Measurements from ENCODE around the gene CHST7. TPM values are rescaled to one million over a fixed set of nuclear protein-coding genes. Genes with fewer than 3 reads are reported as not detected.

CHST7 gene
- total RNA-seq, 1 experiment from 2014 or later = 3.6 TPM

DNA sequence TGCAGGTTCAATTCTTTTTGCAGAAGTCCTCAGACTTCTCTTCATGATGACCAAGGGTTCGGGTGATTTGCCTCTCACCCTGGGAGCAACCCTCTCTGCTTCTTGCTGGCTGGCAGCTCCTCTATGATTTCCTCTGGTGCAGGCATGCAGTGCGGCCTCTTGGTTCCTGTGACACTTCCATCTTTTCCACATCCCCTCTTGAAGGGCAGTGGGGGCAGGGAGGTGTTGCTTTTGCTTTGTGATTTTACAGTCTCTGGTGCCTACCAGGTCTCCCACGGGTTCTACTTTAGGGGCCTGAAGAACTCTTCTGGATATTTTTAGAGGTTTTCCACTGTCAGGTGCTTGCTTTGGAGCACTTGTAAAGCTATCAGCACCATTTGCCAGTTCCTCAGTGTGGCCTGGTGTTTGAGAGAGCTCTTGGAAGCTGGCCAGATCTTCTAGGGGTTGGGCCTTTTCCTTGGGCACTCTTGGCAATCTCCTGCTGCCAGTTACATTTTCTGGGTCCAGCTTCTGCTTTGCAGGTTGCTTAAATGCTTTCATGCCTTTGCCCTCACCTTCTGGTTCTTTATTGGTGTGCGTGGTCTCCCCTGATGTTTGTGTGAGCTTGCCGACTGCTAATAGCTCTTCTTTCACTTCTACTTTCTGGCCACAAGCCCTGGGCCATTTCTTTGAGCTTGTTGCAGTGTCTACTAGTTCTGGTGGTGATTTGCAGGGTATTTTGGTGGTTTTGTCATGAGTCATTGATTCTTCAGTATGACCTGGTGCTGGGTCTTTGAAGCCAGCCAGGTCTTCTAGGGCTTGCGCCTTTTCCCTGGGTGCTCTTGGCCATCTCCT lies 11.5 kb upstream of the CHST7 start:
- Histone ChIP-seq H3K4me1 (no peaks in the 10 kb centered on the region), H3K9me3 (replicated peaks) (no peaks in the 10 kb centered on the region), H3K27ac (no peak overlapping the region), H3K27me3 (no peaks in the 10 kb centered on the region), H3K36me3 (no peaks in the 10 kb centered on the region), H3K4me3 (no peak overlapping the region)
- DNase-seq = no peak

GRCh38 chrX:46567388-46567787 lies 6.2 kb upstream of the CHST7 start:
- no peaks in the 10 kb centered on the region for H3K27me3 ChIP-seq
- no peak overlapping the region for H3K4me3 ChIP-seq
- H3K36me3 ChIP-seq = no peaks in the 10 kb centered on the region
- DNase-seq = no peak
- H3K4me1 ChIP-seq = no peaks in the 10 kb centered on the region
- no peak overlapping the region for H3K27ac ChIP-seq
- H3K9me3 ChIP-seq (replicated peaks) = no peaks in the 10 kb centered on the region

- Histone ChIP-seq H3K27ac (no peak overlapping the region), H3K36me3 (no peaks in the 10 kb centered on the region), H3K27me3 (no peaks in the 10 kb centered on the region), H3K9me3 (replicated peaks) (no peaks in the 10 kb centered on the region), H3K4me1 (no peaks in the 10 kb centered on the region), H3K4me3 (no peak overlapping the region)
- no peak for DNase-seq
Observed at GRCh38 chrX:46569621-46570020, 3.9 kb upstream of the CHST7 start.

DNA sequence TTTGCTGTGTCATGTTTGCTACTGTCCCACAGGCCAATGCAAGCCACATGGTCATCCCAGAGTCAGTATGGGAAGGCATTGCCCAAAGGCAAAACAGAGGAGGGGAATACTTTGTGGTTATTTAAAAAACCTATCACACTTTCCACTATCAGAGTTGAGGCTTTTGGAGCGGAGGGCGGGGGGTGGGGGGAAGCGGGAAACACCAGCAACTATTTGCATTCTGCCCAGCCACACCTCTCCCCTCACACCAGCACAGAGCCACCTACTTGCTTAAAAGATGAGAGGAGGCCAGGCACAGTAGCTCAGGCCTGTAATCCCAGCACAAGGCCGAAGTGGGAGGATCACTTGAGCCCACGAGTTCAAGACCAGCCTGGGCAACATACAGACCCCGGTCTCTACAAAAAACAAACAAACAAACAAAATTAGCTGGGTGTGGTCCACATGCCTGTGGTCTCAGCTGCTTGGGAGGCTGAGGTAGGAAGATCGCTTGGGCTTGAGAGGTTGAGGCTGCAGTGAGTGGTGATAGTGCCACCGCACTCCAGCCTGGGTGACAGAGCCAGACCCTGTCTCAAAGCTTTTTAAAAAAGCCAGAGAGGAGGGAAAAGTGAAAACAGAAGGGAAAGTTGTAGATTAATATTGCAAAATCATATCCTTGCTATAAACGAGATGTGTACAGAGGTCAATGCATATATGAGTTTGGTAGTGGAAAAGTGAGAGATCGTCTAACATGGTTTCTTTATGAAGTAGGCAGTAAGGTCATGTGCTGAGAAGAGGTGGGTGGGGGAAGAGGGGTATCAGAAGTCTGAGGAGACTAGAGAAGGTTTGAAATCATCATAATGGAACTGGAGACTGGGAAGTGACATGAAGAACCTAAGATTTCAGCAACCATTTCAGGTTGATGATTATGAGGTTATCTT lies 1.9 kb upstream of the CHST7 start:
- no peaks in the 10 kb centered on the region for H3K36me3 ChIP-seq
- H3K4me1 ChIP-seq = no peaks in the 10 kb centered on the region
- no peak overlapping the region for H3K4me3 ChIP-seq
- no peaks in the 10 kb centered on the region for H3K27me3 ChIP-seq
- no peak for DNase-seq
- H3K27ac ChIP-seq = no peak overlapping the region
- no peaks in the 10 kb centered on the region for H3K9me3 ChIP-seq (replicated peaks)

- H3K4me1 ChIP-seq = no peaks in the 10 kb centered on the region
- no peak for DNase-seq
- no peaks in the 10 kb centered on the region for H3K36me3 ChIP-seq
- H3K9me3 ChIP-seq (replicated peaks) = no peaks in the 10 kb centered on the region
- H3K27me3 ChIP-seq = no peaks in the 10 kb centered on the region
- H3K27ac ChIP-seq = no peak overlapping the region
- H3K4me3 ChIP-seq = no peak overlapping the region
Observed at GRCh38 chrX:46572340-46572936, 1.1 kb upstream of the CHST7 start.

GRCh38 chrX:46573892-46574773 lies 568 bp downstream of the CHST7 start:
- H3K9me3 ChIP-seq (replicated peaks) = no peaks in the 10 kb centered on the region
- peak overlapping the region; percentile 38; the same call in 1 of the 2 replicates for H3K27ac ChIP-seq
- H3K4me1 ChIP-seq = no peaks in the 10 kb centered on the region
- H3K4me3 ChIP-seq = peak overlapping the region; percentile 71
- no peaks in the 10 kb centered on the region for H3K27me3 ChIP-seq
- peak in 1 of 2 experiments; percentile 43 for DNase-seq
- H3K36me3 ChIP-seq = no peaks in the 10 kb centered on the region

DNA sequence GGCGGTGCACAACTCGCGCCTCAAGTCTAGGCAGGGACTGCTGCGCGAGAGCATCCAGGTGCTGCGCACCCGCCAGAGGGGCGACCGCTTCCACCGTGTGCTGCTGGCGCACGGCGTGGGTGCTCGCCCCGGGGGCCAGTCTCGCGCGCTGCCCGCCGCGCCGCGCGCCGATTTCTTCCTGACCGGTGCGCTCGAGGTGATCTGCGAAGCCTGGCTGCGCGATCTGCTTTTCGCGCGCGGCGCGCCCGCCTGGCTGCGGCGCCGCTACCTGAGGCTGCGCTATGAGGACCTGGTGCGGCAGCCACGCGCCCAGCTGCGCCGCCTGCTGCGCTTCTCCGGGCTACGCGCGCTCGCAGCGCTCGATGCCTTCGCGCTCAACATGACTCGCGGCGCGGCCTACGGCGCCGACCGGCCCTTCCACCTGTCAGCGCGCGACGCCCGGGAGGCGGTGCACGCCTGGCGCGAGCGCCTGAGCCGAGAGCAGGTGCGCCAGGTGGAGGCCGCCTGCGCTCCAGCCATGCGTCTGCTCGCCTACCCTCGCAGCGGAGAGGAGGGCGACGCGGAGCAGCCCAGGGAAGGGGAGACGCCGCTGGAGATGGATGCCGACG lies 1.3 kb downstream of the CHST7 start:
- no peaks in the 10 kb centered on the region for H3K9me3 ChIP-seq (replicated peaks)
- no peaks in the 10 kb centered on the region for H3K4me1 ChIP-seq
- no peak overlapping the region for H3K4me3 ChIP-seq
- no peaks in the 10 kb centered on the region for H3K27me3 ChIP-seq
- H3K27ac ChIP-seq = no peak overlapping the region
- DNase-seq = no peak
- no peaks in the 10 kb centered on the region for H3K36me3 ChIP-seq

GRCh38 chrX:46575586-46575985 lies 2.0 kb downstream of the CHST7 start:
- Histone ChIP-seq H3K4me1 (no peaks in the 10 kb centered on the region), H3K36me3 (no peaks in the 10 kb centered on the region), H3K27me3 (no peaks in the 10 kb centered on the region), H3K4me3 (peak overlapping the region; percentile 24; the same call in 1 of the 2 replicates), H3K9me3 (replicated peaks) (no peaks in the 10 kb centered on the region), H3K27ac (no peak overlapping the region)
- no peak for DNase-seq

DNA sequence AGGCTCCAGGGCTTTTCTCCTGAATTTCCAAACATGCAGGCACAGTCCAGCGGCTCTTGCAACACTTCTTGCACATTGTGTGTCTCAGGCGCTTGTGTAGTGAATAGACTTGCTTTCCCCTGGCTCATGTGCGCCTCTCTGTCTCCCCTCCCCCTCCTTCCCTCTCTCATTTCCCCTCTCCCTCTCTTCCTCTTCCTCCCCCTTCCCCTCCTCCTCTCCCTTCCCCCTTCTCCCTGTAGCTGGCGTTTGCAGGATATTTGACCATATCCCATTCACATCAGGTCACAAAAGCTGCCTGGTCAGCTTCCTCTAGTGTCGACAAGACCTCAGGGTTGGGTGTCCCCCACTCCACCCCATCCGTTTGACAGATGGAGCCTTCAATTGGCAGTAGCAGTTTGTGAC lies 2.4 kb downstream of the CHST7 start:
- Histone ChIP-seq H3K27me3 (no peaks in the 10 kb centered on the region), H3K27ac (no peak overlapping the region), H3K4me3 (peak overlapping the region; percentile 24; the same call in 1 of the 2 replicates), H3K9me3 (replicated peaks) (no peaks in the 10 kb centered on the region), H3K4me1 (no peaks in the 10 kb centered on the region), H3K36me3 (no peaks in the 10 kb centered on the region)
- DNase-seq = no peak

- no peaks in the 10 kb centered on the region for H3K9me3 ChIP-seq (replicated peaks)
- no peak for DNase-seq
- no peak overlapping the region for H3K27ac ChIP-seq
- 0 out of 2 replicates have a peak overlapping the region, but pooled peaks have one; percentile 24 for H3K4me3 ChIP-seq
- no peaks in the 10 kb centered on the region for H3K36me3 ChIP-seq
- no peaks in the 10 kb centered on the region for H3K4me1 ChIP-seq
- no peaks in the 10 kb centered on the region for H3K27me3 ChIP-seq
Observed at GRCh38 chrX:46576458-46576857, 2.9 kb downstream of the CHST7 start.

- H3K27me3 ChIP-seq = no peaks in the 10 kb centered on the region
Observed at GRCh38 chrX:46577221-46578005, 3.8 kb downstream of the CHST7 start.

DNA sequence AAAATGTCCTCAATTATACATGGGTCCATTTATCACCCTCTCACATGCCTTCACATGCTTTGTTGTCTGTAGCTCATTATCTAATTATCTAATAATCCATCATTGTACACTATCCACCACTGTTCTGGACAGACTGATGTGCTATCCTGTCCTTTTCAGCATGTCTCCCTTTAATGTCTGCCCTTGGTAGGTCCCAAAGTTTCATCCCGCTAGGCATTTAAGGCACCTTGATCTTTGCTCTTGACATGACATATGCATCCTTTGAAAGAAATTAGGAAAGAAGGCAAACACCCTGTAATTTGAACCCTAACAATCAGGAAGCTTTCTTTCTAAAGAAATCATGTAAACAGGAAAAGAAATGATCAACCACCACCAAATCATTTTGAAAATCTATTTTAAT lies 5.7 kb downstream of the CHST7 start:
- Histone ChIP-seq H3K4me1 (peaks cover 3% of the 10 kb centered on the region; the same call in 1 of the 2 replicates), H3K4me3 (no peak overlapping the region), H3K27ac (no peak overlapping the region)

More at GRCh38 chrX:46577221-46578005, 3.8 kb downstream of the CHST7 start:
- no peaks in the 10 kb centered on the region for H3K36me3 ChIP-seq
- H3K27ac ChIP-seq = no peak overlapping the region
- no peaks in the 10 kb centered on the region for H3K9me3 ChIP-seq (replicated peaks)
- peaks cover under 1% of the 10 kb centered on the region; the same call in 1 of the 2 replicates for H3K4me1 ChIP-seq
- DNase-seq = no peak
- H3K4me3 ChIP-seq = no peak overlapping the region

GRCh38 chrX:46580613-46581012 lies 7.0 kb downstream of the CHST7 start:
- H3K9me3 ChIP-seq (replicated peaks) = no peaks in the 10 kb centered on the region
- H3K4me3 ChIP-seq = no peak overlapping the region
- no peaks in the 10 kb centered on the region for H3K36me3 ChIP-seq
- H3K27me3 ChIP-seq = no peaks in the 10 kb centered on the region
- no peak overlapping the region for H3K27ac ChIP-seq
- no peak for DNase-seq
- peaks cover 3% of the 10 kb centered on the region; the same call in 1 of the 2 replicates for H3K4me1 ChIP-seq

More for the DNA sequence above, 5.7 kb downstream of the CHST7 start:
- Histone ChIP-seq H3K9me3 (replicated peaks) (no peaks in the 10 kb centered on the region), H3K36me3 (no peaks in the 10 kb centered on the region), H3K27me3 (no peaks in the 10 kb centered on the region)
- DNase-seq = no peak

Data from SJCRH30 (cell line).